Kidney epithelial cell (primary cell): ENCODE results near the gene NDUFS4. TPM values are rescaled to one million over a fixed set of nuclear protein-coding genes. Genes with fewer than 3 reads are reported as not detected.

Experiments used
- DNase-seq: peaks from one replicate; pipeline ENCODE4 v3.0.0-alpha.2; 2010; ENCODE audit warnings: low read depth
- H3K27me3 ChIP-seq: 2 replicates; pipeline ENCODE4 v1.6.0; 2011; ENCODE audit warnings: low read length; ENCODE audit not compliant: control insufficient read depth, insufficient read depth
- H3K36me3 ChIP-seq: 2 replicates; pipeline ENCODE4 v1.5.1; 2011; ENCODE audit warnings: low read length; ENCODE audit not compliant: control insufficient read depth, insufficient read depth
- H3K4me3 ChIP-seq: 2 replicates; pipeline ENCODE4 v1.5.1; 2011; ENCODE audit warnings: low read depth, mild to moderate bottlenecking, control low read depth, low read length
- CTCF ChIP-seq: IDR thresholded peaks from 2 replicates; pipeline ENCODE4 v1.5.1; 2011; ENCODE audit warnings: mild to moderate bottlenecking, moderate library complexity, low read length, control low read depth, inconsistent platforms; ENCODE audit not compliant: insufficient read depth, poor library complexity, severe bottlenecking
- total RNA-seq: library from RNA; depleted of rRNA; stranded (reverse); fragments of >200 nt; gene quantifications from 2 replicates; pipeline ENCODE4 v1.2.3, GENCODE V29; 2015

The NDUFS4 gene
- total RNA-seq, 1 donor from 2014 or later: 135 TPM

- DNase-seq: no peak
- H3K36me3 ChIP-seq: no peaks in the 10 kb centered on the region
- no peak overlapping the region for H3K4me3 ChIP-seq
- H3K27me3 ChIP-seq: no peaks in the 10 kb centered on the region
- TF ChIP-seq CTCF: no peak
Measured at GRCh38 chr5:53730943-53731342, 170.5 kb downstream of the NDUFS4 start.

Other genes starting within 250 kb of the NDUFS4 start
- 0.33 TPM in 1 of 2 replicates, not detected in the other for gene FST, start 80.0 kb upstream of the NDUFS4 start, total RNA-seq